Cardiac ventricle fibroblast (primary cell): ENCODE data around the gene SERPINF2. TPM values are rescaled to one million over a fixed set of nuclear protein-coding genes. Genes with fewer than 3 reads are reported as not detected.

ENCODE experiments used
- total RNA-seq: library from RNA; depleted of rRNA; stranded (reverse); fragments of >200 nt; gene quantifications from 2 replicates; pipeline ENCODE4 v1.2.3, GENCODE V29; 2015

SERPINF2 gene
- total RNA-seq: 0.69 and 1.8 TPM in 2 replicates

GRCh38 chr17:1742371-1743087, at the start of gene SERPINF2:
TSS of gene SERPINF2 (plus strand) at chr17:1742871. CDS start at chr17:1744996, 2,125 bp downstream.

DNA sequence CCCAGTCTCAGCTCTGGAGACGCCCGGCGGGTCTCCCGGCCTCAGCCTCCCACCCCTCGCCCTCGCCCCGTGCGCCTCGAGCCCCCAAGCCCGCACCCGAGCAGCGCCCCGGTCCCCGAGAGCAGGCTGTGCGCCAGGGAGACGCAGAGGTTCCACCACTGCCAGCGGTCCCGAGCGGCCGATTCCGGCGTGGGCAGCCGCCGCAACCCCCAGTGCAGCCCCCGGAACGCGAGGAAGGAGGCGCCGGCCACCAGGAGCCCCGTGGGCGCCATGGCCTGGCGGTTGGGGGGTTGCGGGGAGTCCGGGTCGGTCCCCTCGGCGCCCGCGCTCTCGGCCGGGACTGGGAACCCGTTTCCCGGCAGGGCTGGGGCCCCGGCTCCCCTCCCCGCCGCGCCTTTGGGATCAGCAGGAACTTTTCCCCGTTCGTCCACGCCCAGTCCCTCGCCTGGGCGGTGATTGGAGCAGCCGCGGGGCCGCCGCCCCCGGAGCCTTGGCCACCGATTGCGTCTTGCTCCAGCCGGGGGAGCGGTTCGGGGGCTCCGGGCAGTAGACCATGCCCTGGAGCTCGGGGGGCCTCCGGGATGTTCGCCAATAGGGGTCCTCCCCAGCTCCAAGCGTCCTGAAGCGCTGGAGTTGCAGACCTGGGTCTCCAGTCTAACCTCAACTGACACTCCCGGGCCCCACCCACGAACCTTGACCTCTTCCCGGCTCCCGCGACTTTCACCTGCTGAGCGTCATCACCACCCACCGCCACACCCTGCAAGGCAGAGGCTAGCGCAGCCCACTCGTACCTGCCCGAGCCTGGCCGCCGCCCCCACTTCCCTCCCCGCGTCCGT, 32.5 kb upstream of the SERPINF2 start, which contains the start of gene TLCD2:
TSS of gene TLCD2 (minus strand) at position 407 of the 836 bp plus-strand sequence. CDS start at position 272, 135 bp downstream.

GRCh38 chr17:1724351-1724868, 18.3 kb upstream of the SERPINF2 start, which contains the start of gene WDR81:
TSS of gene WDR81 (plus strand) at chr17:1724704. CDS start at chr17:1724960, 256 bp downstream.

Other genes with a start within 250 kb of the SERPINF2 start
- gene INPP5K, start 226.3 kb upstream of the SERPINF2 start, total RNA-seq: 27.1 and 36.2 TPM in 2 replicates
- 20.6 and 21.9 TPM in 2 replicates for gene PITPNA, start 180.1 kb upstream of the SERPINF2 start, total RNA-seq
- gene SLC43A2, start 114.0 kb upstream of the SERPINF2 start, total RNA-seq: 8.5 and 13.5 TPM in 2 replicates
- 4.2 and 7.6 TPM in 2 replicates for gene SCARF1, start 97.1 kb upstream of the SERPINF2 start, total RNA-seq
- gene RILP, start 93.0 kb upstream of the SERPINF2 start, total RNA-seq: 14.4 and 21.2 TPM in 2 replicates
- gene PRPF8, start 58.0 kb upstream of the SERPINF2 start, total RNA-seq: 99.4 and 109 TPM in 2 replicates
- gene TLCD2, start 32.5 kb upstream of the SERPINF2 start, total RNA-seq: 2.3 and 3.6 TPM in 2 replicates
- gene WDR81, start 18.2 kb upstream of the SERPINF2 start, total RNA-seq: 36.5 and 36.7 TPM in 2 replicates
- gene SERPINF1, start 19.2 kb downstream of the SERPINF2 start, total RNA-seq: 2,338 and 2,916 TPM in 2 replicates
- gene SMYD4, start 87.0 kb downstream of the SERPINF2 start, total RNA-seq: 5.6 and 6.1 TPM in 2 replicates
- gene RPA1, start 87.1 kb downstream of the SERPINF2 start, total RNA-seq: 26.0 and 26.8 TPM in 2 replicates